K562 (cell line): Measurements from ENCODE around the gene CCDC28A. TPM values are rescaled to one million over a fixed set of nuclear protein-coding genes. Genes with fewer than 3 reads are reported as not detected.

ENCODE experiments used
- ESRRA ChIP-seq: fragments of 450-650 bp; IDR thresholded peaks from 2 replicates; pipeline ENCODE4 v1.6.1; 2014; ENCODE audit warnings: low read depth, mild to moderate bottlenecking, moderate library complexity, borderline replicate concordance
- ETV5 ChIP-seq: sonication (generic); formaldehyde crosslinking; IDR thresholded peaks from 2 replicates; pipeline ENCODE4 v1.4.0; 2020; ENCODE audit warnings: low read depth, mild to moderate bottlenecking, missing genetic modification reagents
- RCOR1 ChIP-seq, 2 experiments: IDR thresholded peaks; 2 replicates each; pipeline ENCODE4 v1.6.1; 2012; ENCODE audit warnings: low read depth in 2 of 2, low read length in 2 of 2, borderline replicate concordance in 1 of 2, improper control_type of control experiment in 1 of 2
- ZNF41 ChIP-seq: fragments of 250-450 bp; sonication (Bioruptor Pico); conservative IDR thresholded peaks from 2 replicates; pipeline ENCODE4 v1.4.0; 2020; ENCODE audit warnings: mild to moderate bottlenecking
- ZNF707 ChIP-seq: fragments of 250-450 bp; sonication (Bioruptor Pico); conservative IDR thresholded peaks from 2 replicates; pipeline ENCODE4 v1.8.0; 2022; ENCODE audit warnings: inconsistent platforms, mild to moderate bottlenecking, moderate library complexity
- polyA plus RNA-seq, 8 experiments: library from polyadenylated mRNA; depleted of rRNA in 4 of 8; stranded (reverse) in 5 of 8; unstranded in 3 of 8; fragments of >200 nt; fragmentation: Nextera tagmentation in 2 of 8; fragmentation: Illumina TruSeq in 1 of 8; extraction: Ambion mirVana in 2 of 8; extraction: Trizol in 1 of 8; gene quantifications; 2 replicates each; pipeline versions ENCODE4 v1.2.1 to v1.2.3, GENCODE V29; 2011 to 2014; ENCODE audit warnings: inconsistent platforms in 1 of 8, missing spikeins in 1 of 8
- total RNA-seq, 7 experiments: library from RNA; depleted of rRNA in 6 of 7; stranded (reverse); fragments of >200 nt in 6 of 7; fragmentation: Illumina TruSeq in 2 of 7; extraction: Trizol in 2 of 7; gene quantifications; 2 replicates each; pipeline versions ENCODE4 v1.2.1 to v1.2.3, GENCODE V29; 2011 to 2021; ENCODE audit warnings: low replicate concordance in 1 of 7
- TF ChIP-seq, protein P1 (sequence below): fragments of 450-650 bp; IDR thresholded peaks from 2 replicates; pipeline ENCODE4 v1.6.1; 2018; ENCODE audit not compliant: partially characterized antibody
- TF ChIP-seq, protein P2 (sequence below): sonication (generic); formaldehyde crosslinking; IDR thresholded peaks from 2 replicates; pipeline ENCODE4 v1.8.0; 2022; ENCODE audit warnings: mild to moderate bottlenecking, missing genetic modification reagents, borderline replicate concordance
- TF ChIP-seq, protein P3 (sequence below), 2 experiments: fragments of 450-650 bp in 1 of 2; sonication (generic) in 1 of 2; formaldehyde crosslinking in 1 of 2; IDR thresholded peaks in 1 of 2; conservative IDR thresholded peaks in 1 of 2; 2 replicates each; pipeline versions ENCODE4 v1.6.1 to v1.8.1; 2016 to 2023; ENCODE audit warnings: mild to moderate bottlenecking in 2 of 2, moderate library complexity in 2 of 2, inconsistent platforms in 1 of 2, missing genetic modification reagents in 1 of 2
- TF ChIP-seq, protein P4 (sequence below): fragments of 450-650 bp; conservative IDR thresholded peaks from 2 replicates; pipeline ENCODE4 v1.6.1; 2016; ENCODE audit warnings: missing genetic modification characterization, low read depth, mild to moderate bottlenecking, control low read depth, missing compliant biosample characterization
- TF ChIP-seq, protein P5 (sequence below), 2 experiments: fragments of 150-350 bp in 1 of 2; IDR thresholded peaks; 2 replicates each; pipeline ENCODE4 v1.6.1; 2012 to 2016; ENCODE audit warnings: low read depth in 2 of 2, low read length in 2 of 2, mild to moderate bottlenecking in 1 of 2, moderate library complexity in 1 of 2

The CCDC28A gene
- total and polyA plus RNA-seq, 9 of the 15 experiments (the other 6 are each of a cell fraction or from before 2014, with no cell fraction given), result 12.6 to 35.5 (median 19.1) TPM

DNA sequence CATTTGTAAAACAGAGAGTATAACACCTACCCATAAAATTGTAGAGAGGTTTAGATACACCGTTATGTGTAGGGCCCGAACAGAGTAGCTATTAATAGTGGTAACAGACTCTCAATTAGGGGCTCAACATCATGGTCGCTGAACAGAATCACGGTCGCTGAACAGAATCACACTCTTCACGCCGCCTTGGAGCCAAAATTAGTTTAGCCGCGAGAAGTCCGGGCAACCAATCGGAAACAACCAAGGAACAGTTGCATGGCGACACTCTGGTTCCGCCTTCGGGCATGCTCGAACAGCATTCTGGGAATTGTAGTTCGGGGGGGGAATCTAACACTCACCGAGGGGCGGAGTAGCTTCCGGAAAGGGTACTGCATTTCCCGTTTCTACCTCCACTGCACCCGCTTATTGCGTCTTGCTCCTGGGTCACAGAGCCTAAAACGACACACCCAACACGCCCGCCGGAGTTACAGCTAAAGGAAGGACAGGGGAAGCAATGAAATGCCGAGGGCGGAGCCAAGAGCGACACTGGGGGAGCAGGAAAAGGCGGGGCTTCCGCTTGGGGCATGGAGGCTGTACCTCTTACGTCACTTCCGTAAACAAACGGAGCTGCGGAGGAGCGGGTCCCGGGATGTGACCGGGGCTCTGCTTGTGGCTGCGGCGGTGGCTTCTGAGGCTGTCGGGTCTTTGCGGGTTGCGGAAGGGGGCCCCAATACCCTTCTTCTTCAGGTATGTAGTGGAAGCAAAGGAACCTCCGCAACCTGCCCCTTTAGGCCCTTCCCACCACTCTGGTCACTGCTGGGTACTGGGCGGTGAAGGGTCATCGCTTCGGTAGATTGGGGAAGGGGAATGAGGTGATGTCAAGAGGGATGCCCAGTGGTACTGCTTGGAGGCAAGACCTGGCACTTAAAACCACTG lies at the start of gene CCDC28A (continued):
- TF ChIP-seq, protein P1, sequence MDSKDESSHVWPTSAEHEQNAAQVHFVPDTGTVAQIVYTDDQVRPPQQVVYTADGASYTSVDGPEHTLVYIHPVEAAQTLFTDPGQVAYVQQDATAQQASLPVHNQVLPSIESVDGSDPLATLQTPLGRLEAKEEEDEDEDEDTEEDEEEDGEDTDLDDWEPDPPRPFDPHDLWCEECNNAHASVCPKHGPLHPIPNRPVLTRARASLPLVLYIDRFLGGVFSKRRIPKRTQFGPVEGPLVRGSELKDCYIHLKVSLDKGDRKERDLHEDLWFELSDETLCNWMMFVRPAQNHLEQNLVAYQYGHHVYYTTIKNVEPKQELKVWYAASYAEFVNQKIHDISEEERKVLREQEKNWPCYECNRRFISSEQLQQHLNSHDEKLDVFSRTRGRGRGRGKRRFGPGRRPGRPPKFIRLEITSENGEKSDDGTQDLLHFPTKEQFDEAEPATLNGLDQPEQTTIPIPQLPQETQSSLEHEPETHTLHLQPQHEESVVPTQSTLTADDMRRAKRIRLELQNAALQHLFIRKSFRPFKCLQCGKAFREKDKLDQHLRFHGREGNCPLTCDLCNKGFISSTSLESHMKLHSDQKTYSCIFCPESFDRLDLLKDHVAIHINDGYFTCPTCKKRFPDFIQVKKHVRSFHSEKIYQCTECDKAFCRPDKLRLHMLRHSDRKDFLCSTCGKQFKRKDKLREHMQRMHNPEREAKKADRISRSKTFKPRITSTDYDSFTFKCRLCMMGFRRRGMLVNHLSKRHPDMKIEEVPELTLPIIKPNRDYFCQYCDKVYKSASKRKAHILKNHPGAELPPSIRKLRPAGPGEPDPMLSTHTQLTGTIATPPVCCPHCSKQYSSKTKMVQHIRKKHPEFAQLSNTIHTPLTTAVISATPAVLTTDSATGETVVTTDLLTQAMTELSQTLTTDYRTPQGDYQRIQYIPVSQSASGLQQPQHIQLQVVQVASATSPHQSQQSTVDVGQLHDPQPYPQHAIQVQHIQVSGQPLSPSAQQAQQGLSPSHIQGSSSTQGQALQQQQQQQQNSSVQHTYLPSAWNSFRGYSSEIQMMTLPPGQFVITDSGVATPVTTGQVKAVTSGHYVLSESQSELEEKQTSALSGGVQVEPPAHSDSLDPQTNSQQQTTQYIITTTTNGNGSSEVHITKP, result peak; percentile 60
- TF ChIP-seq RCOR1 (IDR thresholded peaks at IDR 0.05; ENCODE audit: borderline replicate concordance in 1 of 2, low read depth in 2 of 2, low read length in 2 of 2) (no peak), ZNF41 (no peak), ETV5 (CRISPR knock-in tag) (peak; percentile 88), ZNF707 (no peak), ESRRA (no peak)
- TF ChIP-seq, protein P2, sequence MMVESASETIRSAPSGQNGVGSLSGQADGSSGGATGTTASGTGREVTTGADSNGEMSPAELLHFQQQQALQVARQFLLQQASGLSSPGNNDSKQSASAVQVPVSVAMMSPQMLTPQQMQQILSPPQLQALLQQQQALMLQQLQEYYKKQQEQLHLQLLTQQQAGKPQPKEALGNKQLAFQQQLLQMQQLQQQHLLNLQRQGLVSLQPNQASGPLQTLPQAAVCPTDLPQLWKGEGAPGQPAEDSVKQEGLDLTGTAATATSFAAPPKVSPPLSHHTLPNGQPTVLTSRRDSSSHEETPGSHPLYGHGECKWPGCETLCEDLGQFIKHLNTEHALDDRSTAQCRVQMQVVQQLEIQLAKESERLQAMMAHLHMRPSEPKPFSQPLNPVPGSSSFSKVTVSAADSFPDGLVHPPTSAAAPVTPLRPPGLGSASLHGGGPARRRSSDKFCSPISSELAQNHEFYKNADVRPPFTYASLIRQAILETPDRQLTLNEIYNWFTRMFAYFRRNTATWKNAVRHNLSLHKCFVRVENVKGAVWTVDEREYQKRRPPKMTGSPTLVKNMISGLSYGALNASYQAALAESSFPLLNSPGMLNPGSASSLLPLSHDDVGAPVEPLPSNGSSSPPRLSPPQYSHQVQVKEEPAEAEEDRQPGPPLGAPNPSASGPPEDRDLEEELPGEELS (CRISPR knock-in tag), result 0 out of 2 replicates have a peak, but pooled peaks have one; percentile 17
- TF ChIP-seq, protein P3, sequence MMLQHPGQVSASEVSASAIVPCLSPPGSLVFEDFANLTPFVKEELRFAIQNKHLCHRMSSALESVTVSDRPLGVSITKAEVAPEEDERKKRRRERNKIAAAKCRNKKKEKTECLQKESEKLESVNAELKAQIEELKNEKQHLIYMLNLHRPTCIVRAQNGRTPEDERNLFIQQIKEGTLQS (IDR thresholded peaks at IDR 0.05), result peak; percentile 91
- TF ChIP-seq, protein P3 (CRISPR knock-in tag; conservative IDR thresholded peaks at IDR 0.05), result peak; percentile 33; the same call in 1 of the 2 replicates
- TF ChIP-seq, protein P4, sequence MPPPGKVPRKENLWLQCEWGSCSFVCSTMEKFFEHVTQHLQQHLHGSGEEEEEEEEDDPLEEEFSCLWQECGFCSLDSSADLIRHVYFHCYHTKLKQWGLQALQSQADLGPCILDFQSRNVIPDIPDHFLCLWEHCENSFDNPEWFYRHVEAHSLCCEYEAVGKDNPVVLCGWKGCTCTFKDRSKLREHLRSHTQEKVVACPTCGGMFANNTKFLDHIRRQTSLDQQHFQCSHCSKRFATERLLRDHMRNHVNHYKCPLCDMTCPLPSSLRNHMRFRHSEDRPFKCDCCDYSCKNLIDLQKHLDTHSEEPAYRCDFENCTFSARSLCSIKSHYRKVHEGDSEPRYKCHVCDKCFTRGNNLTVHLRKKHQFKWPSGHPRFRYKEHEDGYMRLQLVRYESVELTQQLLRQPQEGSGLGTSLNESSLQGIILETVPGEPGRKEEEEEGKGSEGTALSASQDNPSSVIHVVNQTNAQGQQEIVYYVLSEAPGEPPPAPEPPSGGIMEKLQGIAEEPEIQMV (tag), result no peak
- TF ChIP-seq, protein P5, sequence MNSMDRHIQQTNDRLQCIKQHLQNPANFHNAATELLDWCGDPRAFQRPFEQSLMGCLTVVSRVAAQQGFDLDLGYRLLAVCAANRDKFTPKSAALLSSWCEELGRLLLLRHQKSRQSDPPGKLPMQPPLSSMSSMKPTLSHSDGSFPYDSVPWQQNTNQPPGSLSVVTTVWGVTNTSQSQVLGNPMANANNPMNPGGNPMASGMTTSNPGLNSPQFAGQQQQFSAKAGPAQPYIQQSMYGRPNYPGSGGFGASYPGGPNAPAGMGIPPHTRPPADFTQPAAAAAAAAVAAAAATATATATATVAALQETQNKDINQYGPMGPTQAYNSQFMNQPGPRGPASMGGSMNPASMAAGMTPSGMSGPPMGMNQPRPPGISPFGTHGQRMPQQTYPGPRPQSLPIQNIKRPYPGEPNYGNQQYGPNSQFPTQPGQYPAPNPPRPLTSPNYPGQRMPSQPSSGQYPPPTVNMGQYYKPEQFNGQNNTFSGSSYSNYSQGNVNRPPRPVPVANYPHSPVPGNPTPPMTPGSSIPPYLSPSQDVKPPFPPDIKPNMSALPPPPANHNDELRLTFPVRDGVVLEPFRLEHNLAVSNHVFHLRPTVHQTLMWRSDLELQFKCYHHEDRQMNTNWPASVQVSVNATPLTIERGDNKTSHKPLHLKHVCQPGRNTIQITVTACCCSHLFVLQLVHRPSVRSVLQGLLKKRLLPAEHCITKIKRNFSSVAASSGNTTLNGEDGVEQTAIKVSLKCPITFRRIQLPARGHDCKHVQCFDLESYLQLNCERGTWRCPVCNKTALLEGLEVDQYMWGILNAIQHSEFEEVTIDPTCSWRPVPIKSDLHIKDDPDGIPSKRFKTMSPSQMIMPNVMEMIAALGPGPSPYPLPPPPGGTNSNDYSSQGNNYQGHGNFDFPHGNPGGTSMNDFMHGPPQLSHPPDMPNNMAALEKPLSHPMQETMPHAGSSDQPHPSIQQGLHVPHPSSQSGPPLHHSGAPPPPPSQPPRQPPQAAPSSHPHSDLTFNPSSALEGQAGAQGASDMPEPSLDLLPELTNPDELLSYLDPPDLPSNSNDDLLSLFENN (IDR thresholded peaks at IDR 0.05; ENCODE audit: low read depth in 2 of 2, low read length in 2 of 2), result no peak; a peak in 1 of 4 replicates
